Measurements from ENCODE around the gene EFTUD2. TPM values are rescaled to one million over a fixed set of nuclear protein-coding genes. Genes with fewer than 3 reads are reported as not detected.

Gene EFTUD2
- total RNA-seq, 3 donors from 2014 or later (not counting 1 experiment from before 2014, with no cell fraction given), result 135 to 178 (median 164) TPM

DNA sequence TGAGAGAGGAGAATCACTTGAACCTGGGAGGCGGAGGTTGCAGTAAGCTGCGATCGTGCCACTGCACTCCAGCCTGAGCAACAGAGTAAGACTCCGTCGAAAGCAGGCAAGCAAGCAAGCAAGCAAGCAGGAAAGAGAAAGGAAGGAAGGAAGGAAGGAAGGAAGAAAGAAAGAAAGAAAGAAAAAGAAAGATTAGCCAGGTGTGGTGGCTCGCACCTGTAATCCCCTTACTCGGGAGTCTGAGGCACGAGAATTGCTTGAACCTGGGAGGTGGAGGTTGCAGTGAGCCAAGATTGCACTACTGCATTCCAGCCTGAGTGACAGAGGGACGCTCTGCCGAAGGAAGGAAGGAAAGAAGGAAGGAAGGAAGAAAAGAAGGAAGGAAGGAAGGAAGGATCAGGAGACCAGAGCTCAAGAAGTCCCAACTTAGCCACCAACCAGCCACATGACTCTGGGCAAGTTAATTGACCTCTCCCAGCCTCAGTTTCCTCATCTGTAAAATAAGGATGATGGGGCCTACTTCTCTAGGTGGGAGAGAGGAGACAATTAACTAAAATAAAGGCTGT is 9.6 kb upstream of the EFTUD2 start:
- Mint-ChIP-seq H3K4me3 (no peak overlapping the region), H3K27ac (no peak overlapping the region), H3K4me1 (peaks cover 0 to 6% of the 10 kb centered on the region in 2 donors), H3K27me3 (ENCODE audit: low read depth in 2 of 2) (peaks cover 16 to 19% of the 10 kb centered on the region in 2 donors), H3K36me3 (no peaks in the 10 kb centered on the region), H3K9me3 (no peaks in the 10 kb centered on the region)
- H3K27ac ChIP-seq (ENCODE audit: low read length), result no peak overlapping the region
- no peak for DNase-seq
- no peak overlapping the region for H3K4me3 ChIP-seq (ENCODE audit: low read length)
- no peak for ATAC-seq
- H3K9me3 ChIP-seq (ENCODE audit: control insufficient read depth, insufficient read depth, low read length), result no peaks in the 10 kb centered on the region
- peaks cover 11% of the 10 kb centered on the region for H3K4me1 ChIP-seq (ENCODE audit: control insufficient read depth, insufficient read depth, low read length)
- no peak for TF ChIP-seq CTCF (IDR thresholded peaks at IDR 0.05)
- H3K36me3 ChIP-seq (ENCODE audit: control insufficient read depth, insufficient read depth, low read length), result no peaks in the 10 kb centered on the region
- intact Hi-C loops (cut with micrococcal nuclease), result no loop called here
- peaks cover 10% of the 10 kb centered on the region for H3K27me3 ChIP-seq (ENCODE audit: control insufficient read depth, insufficient read depth, low read length)
- 80% methylated on average over 10 of the region's 10 CpGs for WGBS (ENCODE audit: insufficient coverage)

DNA sequence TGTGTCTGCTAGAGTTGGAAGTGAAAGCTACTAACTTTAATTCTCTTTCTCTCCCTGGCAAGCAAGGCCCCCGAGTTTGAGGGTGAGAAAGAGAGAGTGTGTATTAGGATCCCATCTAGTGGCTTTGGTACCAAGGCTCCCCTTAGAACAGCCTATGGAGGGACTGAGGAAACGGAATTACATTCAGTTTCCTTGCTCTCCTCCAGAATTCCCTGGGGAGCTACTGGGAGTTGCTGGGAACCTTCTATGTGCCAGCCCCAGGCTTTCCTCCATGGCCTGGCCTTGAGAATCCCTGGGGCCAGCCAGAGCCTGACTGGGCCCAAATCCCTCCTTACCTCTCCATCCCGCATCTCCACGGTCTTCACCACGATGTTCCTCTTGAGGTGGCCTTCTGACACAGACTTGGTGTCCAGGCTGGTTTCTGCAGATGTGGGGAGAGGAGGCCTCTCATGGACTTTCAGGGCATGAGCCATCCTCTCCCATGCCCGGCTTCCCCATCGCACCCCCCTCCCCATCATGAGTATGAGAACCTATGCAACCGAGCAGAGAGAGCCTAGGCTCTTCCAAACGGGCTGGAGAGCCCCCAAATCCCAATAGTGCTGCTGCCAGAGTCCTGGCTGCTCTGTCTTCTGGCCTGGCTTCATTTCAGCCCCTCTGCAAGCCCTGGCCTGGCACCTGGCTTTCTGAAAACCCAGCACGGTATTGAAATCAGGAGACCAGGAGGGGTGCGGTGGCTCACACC is 8.7 kb upstream of the EFTUD2 start:
- Mint-ChIP-seq H3K27ac (no peak overlapping the region), H3K4me3 (no peak overlapping the region), H3K4me1 (peaks cover 0 to 6% of the 10 kb centered on the region in 2 donors), H3K9me3 (no peaks in the 10 kb centered on the region), H3K27me3 (ENCODE audit: low read depth in 2 of 2) (peaks cover 8 to 14% of the 10 kb centered on the region in 2 donors), H3K36me3 (no peaks in the 10 kb centered on the region)
- WGBS (ENCODE audit: insufficient coverage), result 90% methylated on average over 10 of the region's 11 CpGs
- Histone ChIP-seq H3K36me3 (ENCODE audit: control insufficient read depth, insufficient read depth, low read length) (no peaks in the 10 kb centered on the region), H3K27ac (ENCODE audit: low read length) (no peak overlapping the region), H3K27me3 (ENCODE audit: control insufficient read depth, insufficient read depth, low read length) (peaks cover 10% of the 10 kb centered on the region), H3K9me3 (ENCODE audit: control insufficient read depth, insufficient read depth, low read length) (no peaks in the 10 kb centered on the region), H3K4me3 (ENCODE audit: low read length) (no peak overlapping the region), H3K4me1 (ENCODE audit: control insufficient read depth, insufficient read depth, low read length) (peaks cover 11% of the 10 kb centered on the region)
- intact Hi-C loops (cut with micrococcal nuclease), result no loop called here
- no peak for TF ChIP-seq CTCF (IDR thresholded peaks at IDR 0.05)
- DNase-seq, result no peak
- ATAC-seq, result no peak

GRCh38 chr17:44906763-44907728 is 7.8 kb upstream of the EFTUD2 start:
- no peaks in the 10 kb centered on the region for H3K36me3 Mint-ChIP-seq
- DNase-seq, result no peak
- TF ChIP-seq CTCF (IDR thresholded peaks at IDR 0.05), result no peak
- H3K36me3 ChIP-seq (ENCODE audit: control insufficient read depth, insufficient read depth, low read length), result no peaks in the 10 kb centered on the region
- H3K27me3 ChIP-seq (ENCODE audit: control insufficient read depth, insufficient read depth, low read length), result peaks cover 10% of the 10 kb centered on the region
- H3K27ac Mint-ChIP-seq, result no peak overlapping the region
- H3K9me3 ChIP-seq (ENCODE audit: control insufficient read depth, insufficient read depth, low read length), result no peaks in the 10 kb centered on the region
- intact Hi-C loops (cut with micrococcal nuclease), result no loop called here
- ATAC-seq, result no peak
- H3K27ac ChIP-seq (ENCODE audit: low read length), result no peak overlapping the region
- no peaks in the 10 kb centered on the region for H3K9me3 Mint-ChIP-seq
- peaks cover 1 to 9% of the 10 kb centered on the region in 2 donors for H3K27me3 Mint-ChIP-seq (ENCODE audit: low read depth in 2 of 2)
- peaks cover 0 to 6% of the 10 kb centered on the region in 2 donors for H3K4me1 Mint-ChIP-seq
- H3K4me3 Mint-ChIP-seq, result no peak overlapping the region
- no peak overlapping the region for H3K4me3 ChIP-seq (ENCODE audit: low read length)
- 81% methylated on average over 17 of the region's 18 CpGs for WGBS (ENCODE audit: insufficient coverage)
- H3K4me1 ChIP-seq (ENCODE audit: control insufficient read depth, insufficient read depth, low read length), result peaks cover 11% of the 10 kb centered on the region

Data from natural killer cell (primary cell).